DMS153 treated with DMSO at 0.1 percent for 48 hours (cell line): ENCODE results near the gene MACROD2.
A peak's percentile ranks its signal among the peaks of the same experiment; 100 is the strongest.

ENCODE experiments used
- DNase-seq: peaks from one replicate; lab custom pipeline; 2025; ENCODE audit not compliant: unreplicated experiment; lab: John Stamatoyannopoulos, UW

Gene MACROD2

GRCh38 chr20:14569641-14570040, 574.3 kb downstream of the MACROD2 start:
- DNase-seq = no peak

DNA sequence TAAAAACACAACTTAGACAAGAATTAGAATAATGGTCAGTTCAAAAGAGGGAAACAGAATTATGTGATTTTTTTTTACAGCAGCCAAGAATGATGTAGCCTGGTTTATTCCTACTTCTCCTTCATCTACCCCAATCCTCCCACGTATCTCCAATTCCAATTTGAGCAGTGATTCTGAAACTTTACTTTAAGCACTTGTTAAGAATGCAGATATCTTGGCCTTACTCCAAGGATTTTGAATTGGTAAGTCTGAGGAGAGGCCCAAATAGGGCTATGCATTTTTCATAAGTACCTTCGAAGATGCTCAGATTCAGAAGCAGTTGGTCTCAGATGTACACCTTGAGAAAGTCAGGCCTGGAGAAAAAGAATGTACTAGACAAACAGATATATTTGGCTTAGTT, 575.5 kb downstream of the MACROD2 start:
- no peak for DNase-seq

GRCh38 chr20:14573676-14574075, 578.4 kb downstream of the MACROD2 start:
- DNase-seq = no peak

DNA sequence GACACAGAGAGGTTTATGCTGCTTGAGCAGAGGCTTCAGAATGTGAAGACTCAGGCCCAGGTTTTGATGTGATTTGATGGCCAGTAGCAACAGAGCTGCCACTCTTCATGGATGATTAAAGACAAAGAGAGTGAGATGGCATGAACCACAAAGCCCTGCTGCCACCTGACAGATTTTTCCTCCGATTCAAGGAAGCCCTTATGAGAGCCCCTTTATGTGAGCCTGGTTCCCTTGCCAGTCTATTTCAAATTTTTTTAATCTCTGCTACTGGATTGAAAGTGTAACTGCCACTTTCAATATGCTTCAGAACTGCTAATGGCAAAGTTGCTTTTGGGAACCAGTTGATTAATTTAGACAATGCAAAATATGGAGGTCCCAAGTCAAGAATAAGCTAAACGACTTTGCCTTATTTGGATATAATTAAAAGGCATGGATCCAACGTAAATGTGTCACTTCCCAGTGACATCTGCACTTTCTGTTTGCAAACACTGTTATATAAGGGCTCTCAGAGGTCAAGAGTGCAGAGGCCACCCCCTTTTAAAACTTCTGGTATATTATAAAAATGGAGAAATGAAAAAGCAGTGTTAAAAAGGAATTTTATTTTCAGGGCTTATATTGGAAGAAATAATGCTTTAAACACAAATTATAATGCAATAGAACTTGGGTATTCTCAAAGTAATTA, 581.0 kb downstream of the MACROD2 start:
- no peak for DNase-seq

- peak; percentile 82 for DNase-seq
Observed at GRCh38 chr20:14580418-14581074, 585.2 kb downstream of the MACROD2 start.

DNA sequence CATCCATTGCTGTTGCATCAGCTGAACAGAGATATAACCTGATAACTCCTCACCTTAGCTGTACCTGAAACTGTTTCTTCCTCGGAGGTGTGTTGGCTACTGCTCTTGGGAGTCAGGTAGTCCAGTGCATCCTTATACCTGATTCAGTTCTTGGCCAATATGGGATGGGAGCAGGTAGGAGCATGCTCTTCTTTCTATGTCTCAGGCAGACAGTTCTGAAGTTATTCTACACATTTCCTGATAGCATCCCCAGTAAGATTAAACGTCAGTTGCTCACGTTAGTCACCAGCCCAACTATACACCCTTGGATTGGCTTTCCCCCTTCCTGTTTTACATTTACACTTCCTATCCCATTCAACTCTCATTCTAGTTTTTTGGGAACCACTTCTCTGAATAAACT, 586.4 kb downstream of the MACROD2 start:
- no peak for DNase-seq

DNA sequence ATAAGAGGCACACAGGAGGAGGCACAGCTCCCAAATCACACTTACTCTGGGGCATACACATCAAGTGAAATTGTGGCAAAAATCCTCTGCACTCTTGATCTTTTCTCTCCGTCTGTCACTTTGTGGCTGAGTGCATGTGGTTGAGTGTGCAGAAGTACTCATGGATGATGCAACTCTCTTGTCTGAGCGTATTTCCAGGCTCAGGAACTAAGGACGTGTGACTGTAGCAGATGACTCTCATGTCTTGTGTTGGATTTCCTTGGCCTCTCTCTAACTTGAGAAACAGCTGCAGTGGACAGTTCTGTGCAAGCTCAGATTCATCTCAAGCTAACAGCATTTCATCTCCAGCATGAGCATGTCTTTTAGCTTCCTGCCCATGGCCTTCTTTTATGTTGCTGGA, 587.5 kb downstream of the MACROD2 start:
- DNase-seq = no peak

DNA sequence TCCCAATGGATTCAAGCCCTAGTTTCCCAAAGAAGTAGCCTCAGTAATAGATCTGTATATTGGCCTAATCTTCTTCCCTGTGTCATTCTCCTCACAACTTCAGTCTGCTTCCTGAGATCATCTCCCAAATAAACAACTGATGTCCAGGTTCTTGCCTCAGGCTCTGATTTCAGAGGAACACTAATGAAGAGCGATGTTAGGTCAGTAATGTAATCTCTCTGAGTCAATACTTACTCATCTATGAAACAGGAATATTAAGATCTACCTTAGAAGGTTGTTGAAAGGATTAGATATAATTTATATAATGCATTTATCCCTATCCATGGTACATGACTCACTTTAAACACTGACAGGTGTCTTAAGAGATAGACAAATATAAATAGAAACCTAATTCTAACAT, 588.1 kb downstream of the MACROD2 start:
- peak; percentile 22 for DNase-seq

DNA sequence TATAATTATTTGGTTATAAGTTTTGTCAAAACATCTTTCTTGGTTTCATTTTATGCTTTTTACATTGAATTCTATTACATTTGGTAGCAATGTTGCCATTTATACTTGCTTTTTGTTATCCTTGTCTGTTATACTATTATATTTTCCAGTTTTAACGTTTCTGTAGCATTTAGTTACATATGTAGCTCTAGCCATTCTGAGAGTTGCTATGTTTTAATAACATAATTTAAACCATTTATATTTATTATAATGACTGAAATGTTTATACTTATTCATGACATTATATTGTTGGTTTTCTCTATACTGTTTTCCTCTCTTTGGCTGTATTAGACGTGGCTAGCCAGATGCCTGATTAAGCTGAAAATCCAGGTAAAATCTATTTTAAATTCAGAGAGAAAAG, 594.1 kb downstream of the MACROD2 start:
- DNase-seq = no peak

- DNase-seq = no peak
Observed at GRCh38 chr20:14595051-14595450, 599.7 kb downstream of the MACROD2 start.

- no peak for DNase-seq
Observed at GRCh38 chr20:14597206-14597715, 601.9 kb downstream of the MACROD2 start.

GRCh38 chr20:14599613-14600012, 604.3 kb downstream of the MACROD2 start:
- DNase-seq = no peak

DNA sequence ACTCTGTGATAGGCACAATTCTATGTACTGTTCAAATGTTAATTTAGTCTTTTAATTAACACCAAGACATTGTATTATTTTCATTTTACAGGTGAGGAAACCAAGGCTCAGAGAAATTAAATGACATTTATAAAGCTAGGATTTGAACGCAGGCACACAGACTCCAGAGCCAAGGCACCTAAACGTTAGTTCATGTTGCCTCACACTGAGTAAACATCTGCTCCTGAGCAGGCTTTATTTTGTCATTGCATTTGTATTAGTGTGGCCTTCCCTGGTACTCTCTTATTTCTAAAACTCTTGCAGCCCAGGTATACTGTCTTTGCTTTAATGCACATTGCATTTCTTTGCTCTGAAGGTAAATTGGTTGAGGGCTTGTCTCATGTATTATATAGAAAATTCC, 605.2 kb downstream of the MACROD2 start:
- DNase-seq = no peak

DNA sequence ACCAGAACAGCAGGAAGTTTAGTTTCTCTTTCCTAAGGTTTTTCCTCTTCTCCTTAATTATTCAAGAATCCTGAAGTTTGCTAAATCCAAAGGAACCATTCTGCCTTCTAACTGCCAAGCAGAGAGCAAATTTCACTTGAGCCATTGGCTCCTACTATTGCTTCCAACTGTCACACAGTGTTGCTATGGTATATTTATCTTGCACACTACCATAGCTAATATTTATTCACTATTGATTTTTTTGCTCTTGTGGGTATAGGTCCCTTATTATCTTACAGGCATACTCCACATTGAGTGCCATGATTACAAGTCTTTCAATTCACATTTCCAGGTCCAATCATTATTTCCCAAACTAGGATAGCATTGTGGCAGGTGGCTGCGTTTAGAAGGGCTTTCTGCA, 608.8 kb downstream of the MACROD2 start:
- no peak for DNase-seq

DNA sequence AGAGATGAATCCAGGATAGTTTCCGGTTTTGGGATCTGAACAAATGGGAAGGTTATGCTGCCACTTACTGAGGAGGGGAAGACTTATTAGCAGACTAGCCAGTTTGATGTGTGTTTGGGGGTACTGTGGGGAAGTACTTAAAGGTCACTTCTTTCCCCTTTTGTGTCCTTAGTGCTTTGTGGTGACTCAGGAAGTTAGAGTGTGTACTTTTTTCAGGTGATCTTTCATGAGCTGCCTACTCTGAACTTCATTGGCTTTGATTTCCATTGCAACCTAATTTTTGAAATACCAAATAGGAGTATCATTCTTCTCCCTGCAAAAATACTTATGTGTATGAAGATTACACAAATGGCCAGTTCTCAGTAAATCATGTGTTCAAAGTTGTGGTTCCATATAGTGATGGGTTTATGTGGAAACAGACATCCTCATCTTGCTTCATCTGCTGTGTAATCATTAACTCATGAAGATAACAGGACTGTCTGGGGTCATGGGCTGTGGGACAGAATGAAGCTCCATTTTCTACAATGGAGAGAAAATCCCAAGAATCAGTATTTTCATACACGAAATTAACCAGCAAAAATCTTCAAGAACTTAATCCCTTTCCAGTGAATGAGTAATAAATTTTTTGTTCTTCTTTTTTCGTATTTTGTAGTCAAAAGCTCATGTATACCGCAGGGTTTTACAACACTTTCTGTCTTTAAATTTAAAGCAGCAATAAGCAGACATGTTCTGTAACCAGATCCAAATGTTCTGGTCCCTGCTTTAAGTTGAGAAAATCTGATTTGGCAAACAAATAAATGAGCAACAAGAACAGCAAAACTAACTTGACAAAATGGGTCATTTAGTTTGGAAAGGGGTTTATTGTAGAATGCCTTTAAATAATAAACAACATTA, 614.3 kb downstream of the MACROD2 start:
- DNase-seq = no peak

DNA sequence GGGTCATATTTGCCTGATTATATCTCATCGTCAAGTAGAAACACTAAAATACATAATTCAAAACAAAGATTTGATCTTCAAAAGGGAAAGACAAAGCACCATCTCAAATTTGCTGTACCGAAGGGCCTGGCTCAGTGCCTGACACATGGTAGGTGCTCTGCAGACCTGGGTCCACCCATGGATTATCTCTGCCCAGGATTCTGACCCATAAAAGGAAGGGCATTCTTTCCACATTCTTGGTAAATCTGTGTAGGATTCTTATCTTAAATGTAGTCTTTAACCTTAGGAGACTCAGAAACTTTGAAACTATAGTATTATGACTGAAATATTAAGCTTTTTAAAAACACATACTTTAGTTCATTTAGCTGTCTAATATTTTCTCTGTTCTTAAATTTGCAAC, 616.2 kb downstream of the MACROD2 start:
- DNase-seq = no peak

GRCh38 chr20:14612391-14612790, 617.1 kb downstream of the MACROD2 start:
- DNase-seq = no peak

- no peak for DNase-seq
Observed at GRCh38 chr20:14616003-14616402, 620.7 kb downstream of the MACROD2 start.

- DNase-seq = no peak
Observed at GRCh38 chr20:14617123-14617522, 621.8 kb downstream of the MACROD2 start.

- no peak for DNase-seq
Observed at GRCh38 chr20:14619411-14619810, 624.1 kb downstream of the MACROD2 start.

GRCh38 chr20:14622796-14623195, 627.5 kb downstream of the MACROD2 start:
- DNase-seq = no peak

- DNase-seq = no peak
Observed at GRCh38 chr20:14631011-14631410, 635.7 kb downstream of the MACROD2 start.
